ENCODE measurements around the gene TMC7.

- TF ChIP-seq CTCF (IDR thresholded peaks at IDR 0.05; ENCODE audit: low read depth, low read length, missing input control) = no peak
- no peak for TF ChIP-seq RXRA (IDR thresholded peaks at IDR 0.05)
- TF ChIP-seq YY1 (IDR thresholded peaks at IDR 0.05) = no peak
- TF ChIP-seq MAX (IDR thresholded peaks at IDR 0.05) = no peak
- TF ChIP-seq FOXA1 (IDR thresholded peaks at IDR 0.05) = no peak
- TF ChIP-seq TAF1 (conservative IDR thresholded peaks at IDR 0.05) = no peak
- TF ChIP-seq RAD21 (IDR thresholded peaks at IDR 0.05) = no peak
- TF ChIP-seq REST (IDR thresholded peaks at IDR 0.05) = no peak
- TF ChIP-seq GABPA (IDR thresholded peaks at IDR 0.05 in 1 of 2, conservative IDR thresholded peaks at IDR 0.05 in 1 of 2) = no peak
Observed at GRCh38 chr16:19066988-19067348, 83.2 kb downstream of the TMC7 start.

Measured in liver (tissue), 3 donors.